Peyer's patch (tissue), 4 donors: Measurements from ENCODE around the gene AKAP6. TPM values are rescaled to one million over a fixed set of nuclear protein-coding genes. Genes with fewer than 3 reads are reported as not detected.

ENCODE experiments used
- DNase-seq, 3 donors: peaks; one replicate each; pipeline ENCODE4 v3.0.0-alpha.2; 2017 to 2019
- H3K27ac ChIP-seq, 4 donors: fragments of 200-600 bp; sonication (generic); one replicate each; pipeline ENCODE4 v1.5.1; 2016 to 2019
- H3K27me3 ChIP-seq, 2 donors: fragments of 200-600 bp; sonication (generic); one replicate each; pipeline ENCODE4 v1.5.1; 2019
- H3K36me3 ChIP-seq, 3 donors: fragments of 200-600 bp; sonication (generic); one replicate each; pipeline ENCODE4 v1.5.1; 2016 to 2019
- H3K4me1 ChIP-seq, 4 donors: fragments of 200-600 bp; sonication (generic); one replicate each; pipeline ENCODE4 v1.5.1; 2016 to 2019
- H3K4me3 ChIP-seq, 4 donors: fragments of 200-600 bp; sonication (generic); 1 replicate in 3 of 4; 2 replicates in 1 of 4; pipeline ENCODE4 v1.5.1; 2016 to 2019; ENCODE audit warnings: mild to moderate bottlenecking in 1 of 4
- H3K9me3 ChIP-seq, 4 donors: fragments of 200-600 bp; sonication (generic); one replicate each; pipeline ENCODE4 v1.5.1; 2016 to 2019; ENCODE audit warnings: mild to moderate bottlenecking in 1 of 4
- CTCF ChIP-seq, 6 experiments: fragments of 450-650 bp in 4 of 6; fragments of 200-600 bp in 2 of 6; sonication (generic) in 1 of 6; IDR thresholded peaks; one replicate each; pipeline ENCODE4 v1.5.1; 2017 to 2019; ENCODE audit warnings: antibody characterized with exemption in 6 of 6, mild to moderate bottlenecking in 3 of 6, moderate library complexity in 1 of 6
- POLR2A ChIP-seq, 2 donors: fragments of 450-650 bp; IDR thresholded peaks; one replicate each; pipeline ENCODE4 v1.5.1; 2017; ENCODE audit warnings: antibody characterized with exemption in 2 of 2, mild to moderate bottlenecking in 2 of 2, moderate library complexity in 2 of 2
- total RNA-seq, 4 donors: library from RNA; depleted of rRNA; stranded (reverse); fragments of >200 nt; gene quantifications; one replicate each; pipeline ENCODE4 v1.1.0, GENCODE V29; 2016

AKAP6 gene
- total RNA-seq, 4 donors from 2014 or later, result 7.6 to 21.5 (median 12.2) TPM

GRCh38 chr14:32693114-32693513, 364.0 kb downstream of the AKAP6 start:
- Histone ChIP-seq H3K27ac (no peak overlapping the region), H3K27me3 (no peaks in the 10 kb centered on the region), H3K36me3 (no peaks in the 10 kb centered on the region), H3K4me3 (no peak overlapping the region), H3K9me3 (no peaks in the 10 kb centered on the region), H3K4me1 (no peaks in the 10 kb centered on the region)
- TF ChIP-seq POLR2A (IDR thresholded peaks at IDR 0.05) (no peak), CTCF (IDR thresholded peaks at IDR 0.05) (no peak)
- no peak for DNase-seq

GRCh38 chr14:32694795-32695449, 365.8 kb downstream of the AKAP6 start:
- no peak overlapping the region for H3K4me3 ChIP-seq
- TF ChIP-seq POLR2A (IDR thresholded peaks at IDR 0.05), result no peak
- no peak for TF ChIP-seq CTCF (IDR thresholded peaks at IDR 0.05)
- H3K27me3 ChIP-seq, result no peaks in the 10 kb centered on the region
- DNase-seq, result no peak
- no peak overlapping the region for H3K27ac ChIP-seq
- no peaks in the 10 kb centered on the region for H3K9me3 ChIP-seq
- H3K36me3 ChIP-seq, result no peaks in the 10 kb centered on the region
- no peaks in the 10 kb centered on the region for H3K4me1 ChIP-seq

GRCh38 chr14:32696325-32697091, 367.4 kb downstream of the AKAP6 start:
- TF ChIP-seq CTCF (IDR thresholded peaks at IDR 0.05) (no peak), POLR2A (IDR thresholded peaks at IDR 0.05) (no peak)
- H3K4me1 ChIP-seq, result no peaks in the 10 kb centered on the region
- no peak overlapping the region for H3K4me3 ChIP-seq
- H3K27ac ChIP-seq, result no peak overlapping the region
- DNase-seq, result no peak
- no peaks in the 10 kb centered on the region for H3K36me3 ChIP-seq
- no peaks in the 10 kb centered on the region for H3K9me3 ChIP-seq
- no peaks in the 10 kb centered on the region for H3K27me3 ChIP-seq

- no peak for DNase-seq
- H3K4me1 ChIP-seq, result no peaks in the 10 kb centered on the region
- no peaks in the 10 kb centered on the region for H3K27me3 ChIP-seq
- TF ChIP-seq CTCF (IDR thresholded peaks at IDR 0.05) (no peak), POLR2A (IDR thresholded peaks at IDR 0.05) (no peak)
- H3K27ac ChIP-seq, result no peak overlapping the region
- no peak overlapping the region for H3K4me3 ChIP-seq
- no peaks in the 10 kb centered on the region for H3K9me3 ChIP-seq
- H3K36me3 ChIP-seq, result no peaks in the 10 kb centered on the region
These were observed 368.0 kb downstream of the AKAP6 start for GRCh38 chr14:32697114-32697513.

GRCh38 chr14:32697704-32698103, 368.6 kb downstream of the AKAP6 start:
- Histone ChIP-seq H3K36me3 (no peaks in the 10 kb centered on the region), H3K27ac (no peak overlapping the region), H3K27me3 (no peaks in the 10 kb centered on the region), H3K4me1 (no peaks in the 10 kb centered on the region), H3K4me3 (no peak overlapping the region), H3K9me3 (no peaks in the 10 kb centered on the region)
- DNase-seq, result no peak
- no peak for TF ChIP-seq POLR2A (IDR thresholded peaks at IDR 0.05)
- no peak for TF ChIP-seq CTCF (IDR thresholded peaks at IDR 0.05)
